ENCODE measurements around the gene NTSR2.

Gene NTSR2

GRCh38 chr2:11628675-11629074, 41.3 kb downstream of the NTSR2 start:
- DNase-seq (ENCODE audit: low spot score), result no peak

- DNase-seq (ENCODE audit: low spot score), result no peak
These were observed 44.3 kb downstream of the NTSR2 start for GRCh38 chr2:11625671-11626070.

GRCh38 chr2:11624893-11625292, 45.1 kb downstream of the NTSR2 start:
- DNase-seq (ENCODE audit: low spot score), result no peak

GRCh38 chr2:11622611-11623010, 47.4 kb downstream of the NTSR2 start:
- no peak for DNase-seq (ENCODE audit: low spot score)

GRCh38 chr2:11621410-11621809, 48.6 kb downstream of the NTSR2 start:
- no peak for DNase-seq (ENCODE audit: low spot score)

- DNase-seq (ENCODE audit: low spot score), result no peak
These were observed 51.3 kb downstream of the NTSR2 start for GRCh38 chr2:11618708-11619062.

- no peak for DNase-seq (ENCODE audit: low spot score)
These were observed 51.8 kb downstream of the NTSR2 start for GRCh38 chr2:11617984-11618707.

GRCh38 chr2:11617527-11617926, 52.5 kb downstream of the NTSR2 start:
- DNase-seq (ENCODE audit: low spot score), result no peak

- DNase-seq (ENCODE audit: low spot score), result no peak
These were observed 53.1 kb downstream of the NTSR2 start for GRCh38 chr2:11616851-11617415.

- no peak for DNase-seq (ENCODE audit: low spot score)
These were observed 53.8 kb downstream of the NTSR2 start for GRCh38 chr2:11616097-11616687.

GRCh38 chr2:11615209-11615608, 54.8 kb downstream of the NTSR2 start:
- no peak for DNase-seq (ENCODE audit: low spot score)

- DNase-seq (ENCODE audit: low spot score), result no peak
These were observed 56.7 kb downstream of the NTSR2 start for GRCh38 chr2:11613297-11613696.

- DNase-seq (ENCODE audit: low spot score), result no peak
These were observed 57.3 kb downstream of the NTSR2 start for GRCh38 chr2:11612553-11613215.

GRCh38 chr2:11611251-11611650, 58.7 kb downstream of the NTSR2 start:
- no peak for DNase-seq (ENCODE audit: low spot score)

GRCh38 chr2:11610624-11611242, 59.3 kb downstream of the NTSR2 start:
- no peak for DNase-seq (ENCODE audit: low spot score)
